ENCODE measurements around the gene NOTUM. TPM values are rescaled to one million over a fixed set of nuclear protein-coding genes. Genes with fewer than 3 reads are reported as not detected.
"Not testable (repeated sequence)": the region's sequence is repeated elsewhere in the genome, so short reads cannot be mapped to it uniquely, and the experiment has no call there.

Gene NOTUM
- polyA plus RNA-seq, 12 donors = 1.9 to 7.7 (median 3.5) TPM; not detected in 2

GRCh38 chr17:81924557-81925532, 36.1 kb downstream of the NOTUM start:
- DNase-seq = no peak

DNA sequence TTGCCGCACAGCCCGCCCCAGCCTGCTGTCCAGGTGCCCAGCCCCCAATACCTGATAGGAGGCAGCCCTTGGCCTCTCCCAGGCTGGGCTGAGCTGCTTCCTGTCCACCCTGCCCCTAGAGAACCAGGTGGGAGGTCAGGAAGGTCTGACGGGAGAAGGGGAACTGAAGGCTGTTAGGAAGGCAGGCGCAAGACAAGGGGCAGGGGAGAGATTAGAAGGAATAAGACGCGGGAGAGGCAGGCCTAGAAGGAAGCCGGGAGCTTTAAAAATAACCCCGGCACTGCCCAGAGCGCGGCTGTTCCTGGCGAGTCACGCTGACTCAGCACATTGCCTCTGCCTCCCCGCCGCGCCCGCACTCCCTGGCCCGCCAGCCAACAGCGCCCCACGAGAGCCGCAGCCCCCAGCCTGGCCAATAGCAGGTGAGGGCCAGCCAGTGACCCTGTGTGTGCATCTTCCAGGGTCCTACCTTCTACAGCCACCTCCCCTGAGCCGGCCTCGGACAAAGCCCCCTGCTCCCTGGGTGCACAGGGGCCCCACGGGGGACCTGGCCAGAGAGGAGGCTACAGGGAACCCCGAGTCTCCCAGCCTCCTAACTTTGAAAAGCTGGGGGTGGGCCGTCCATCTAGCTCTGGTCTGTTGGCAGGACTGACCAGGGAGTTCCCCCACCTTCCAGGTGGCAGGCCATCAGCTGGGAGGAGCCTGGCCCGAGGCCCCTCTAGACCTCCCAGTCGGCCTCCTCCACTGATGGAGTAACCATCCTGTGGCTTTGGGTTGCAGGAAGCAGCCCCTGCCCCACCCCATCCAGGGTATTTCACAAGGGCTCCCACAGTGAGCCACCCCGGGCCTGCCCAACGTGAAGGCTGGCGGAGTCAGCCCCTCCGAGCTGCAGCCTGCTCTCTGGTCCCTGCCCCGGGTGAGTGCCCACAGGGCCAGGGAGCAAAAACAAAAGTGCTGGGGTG, 37.4 kb downstream of the NOTUM start:
- DNase-seq = peak; percentile 44

DNA sequence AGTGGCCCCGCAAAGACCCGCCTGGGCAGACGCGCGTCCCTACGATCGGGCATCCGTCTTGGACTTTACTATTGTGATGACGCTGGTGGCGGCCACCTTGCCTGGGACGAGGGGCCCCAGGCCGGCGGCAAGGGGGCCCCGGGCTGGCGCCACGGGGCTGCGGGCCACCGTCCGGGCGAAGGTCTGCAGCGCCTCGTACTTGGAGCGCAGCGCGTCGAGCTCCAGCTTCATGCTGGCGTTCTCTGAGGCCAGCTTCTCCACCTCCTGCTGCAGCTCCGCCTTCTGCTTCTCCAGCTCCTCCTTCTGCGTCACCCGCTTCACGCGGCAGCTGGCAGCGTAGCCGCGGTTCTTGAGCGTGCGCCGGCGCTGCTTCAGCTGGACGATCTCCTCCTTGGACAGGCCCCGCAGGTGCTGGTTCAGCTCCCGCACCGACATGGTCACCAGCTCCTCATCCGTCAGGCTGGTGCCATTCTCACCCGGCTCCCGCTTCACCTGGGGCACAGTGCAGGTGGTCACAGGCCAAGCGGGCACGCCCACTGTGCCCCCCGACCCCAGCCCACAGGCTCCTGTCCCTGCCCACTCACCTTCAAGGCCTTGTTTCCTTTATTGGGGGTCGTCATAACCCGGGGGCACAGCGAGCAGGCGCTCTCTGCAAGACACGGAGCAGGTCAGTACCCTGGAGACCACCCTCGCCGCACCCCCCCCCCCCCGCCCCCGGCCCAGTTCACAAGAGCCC, 38.3 kb downstream of the NOTUM start:
- no peak for DNase-seq

- DNase-seq = no peak
Measured at GRCh38 chr17:81921996-81922565, 38.9 kb downstream of the NOTUM start.

GRCh38 chr17:81921537-81921862, 39.5 kb downstream of the NOTUM start:
- no peak for DNase-seq

GRCh38 chr17:81920612-81921536, 40.1 kb downstream of the NOTUM start:
- no peak for DNase-seq

DNA sequence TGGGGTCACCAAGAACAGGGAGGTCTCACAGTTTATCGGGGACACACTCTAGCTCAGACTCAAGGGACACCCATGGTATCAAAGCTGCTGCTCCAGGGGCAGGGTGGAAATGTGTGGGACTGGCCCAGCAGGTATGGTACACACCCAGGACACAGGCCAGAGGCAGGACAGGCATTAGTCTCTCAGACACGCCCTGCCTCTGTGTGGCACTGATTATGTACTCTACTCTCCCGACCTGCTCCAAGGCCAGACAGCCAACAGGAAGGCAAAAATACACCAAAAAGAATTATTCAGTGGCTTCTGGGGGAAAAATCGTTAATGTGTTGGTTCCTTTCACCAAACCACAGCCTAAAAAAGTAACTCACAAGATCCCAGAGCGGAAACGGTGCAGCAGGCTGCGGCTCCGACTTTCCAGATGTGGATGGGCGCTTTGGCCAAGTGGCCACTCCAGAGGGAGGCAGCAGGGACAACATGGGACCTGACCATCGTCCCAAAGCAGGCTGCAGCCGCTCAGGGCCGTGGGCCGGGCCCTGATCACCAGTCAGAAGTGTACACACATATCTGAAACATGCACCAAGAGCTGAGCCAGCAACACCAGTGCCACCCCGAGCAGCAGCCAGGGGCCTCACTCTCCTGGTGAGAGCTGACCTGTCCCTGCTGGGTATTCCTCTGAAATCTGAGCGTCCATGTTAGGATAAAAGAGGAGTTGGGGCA, 42.0 kb downstream of the NOTUM start:
- DNase-seq = no peak

DNA sequence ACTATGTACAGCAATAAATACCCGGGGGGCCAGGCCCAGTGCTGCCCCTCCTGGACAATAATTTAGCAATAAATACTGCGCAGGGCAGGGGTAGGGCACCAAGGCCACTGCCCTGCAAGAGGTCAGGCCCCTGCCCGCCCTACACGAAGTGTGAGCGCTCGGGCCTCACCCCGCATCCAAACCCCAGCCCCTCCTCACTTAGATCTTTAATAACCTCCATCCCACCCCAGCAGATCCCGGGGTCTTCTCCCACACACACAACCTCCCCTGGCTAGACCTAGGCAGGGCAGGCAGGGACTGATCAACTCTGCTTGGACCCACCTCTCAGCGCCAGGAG, 42.7 kb downstream of the NOTUM start:
- DNase-seq = not testable (repeated sequence)

GRCh38 chr17:81917565-81918332, 43.2 kb downstream of the NOTUM start, which contains the start of gene SIRT7:
Gene SIRT7 (minus strand): TSS chr17:81918176. CDS start chr17:81918131, 45 bp downstream.
- peak; percentile 80 for DNase-seq

DNA sequence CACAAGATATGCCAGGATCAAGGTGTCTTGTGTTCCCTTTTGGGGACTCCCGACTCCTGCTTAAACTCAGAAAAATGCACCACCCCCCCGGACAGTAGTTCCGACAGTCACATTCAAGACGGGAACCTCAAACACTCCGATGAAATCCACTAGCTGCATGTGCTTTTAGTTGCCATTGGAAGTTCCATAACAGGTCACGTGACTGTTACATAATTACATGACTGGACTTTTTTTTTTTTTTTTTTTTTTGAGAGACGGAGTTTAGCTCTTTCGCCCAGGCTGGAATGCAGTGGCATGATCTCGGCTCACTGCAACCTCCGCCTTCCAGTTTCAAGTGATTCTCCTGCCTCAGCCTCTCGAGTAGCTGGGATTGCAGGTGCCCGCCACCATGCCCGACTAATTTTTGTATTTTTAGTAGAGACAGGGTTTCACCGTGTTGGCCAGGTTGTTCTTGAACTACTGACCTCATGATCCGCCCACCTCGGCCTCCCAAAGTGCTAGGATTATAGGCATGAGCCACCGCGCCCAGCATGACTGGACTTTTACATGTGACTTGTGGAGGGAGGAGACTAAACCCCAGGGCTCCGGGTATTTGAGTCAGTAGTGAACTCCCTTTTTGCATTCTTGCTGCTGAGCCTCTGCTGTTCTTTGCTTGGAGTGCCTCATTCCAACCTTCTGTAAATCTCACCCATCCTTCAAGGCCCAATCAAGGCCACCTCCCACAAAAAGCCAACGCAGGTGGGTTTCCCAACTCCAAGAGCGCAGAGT, 44.6 kb downstream of the NOTUM start:
- no peak for DNase-seq

DNA sequence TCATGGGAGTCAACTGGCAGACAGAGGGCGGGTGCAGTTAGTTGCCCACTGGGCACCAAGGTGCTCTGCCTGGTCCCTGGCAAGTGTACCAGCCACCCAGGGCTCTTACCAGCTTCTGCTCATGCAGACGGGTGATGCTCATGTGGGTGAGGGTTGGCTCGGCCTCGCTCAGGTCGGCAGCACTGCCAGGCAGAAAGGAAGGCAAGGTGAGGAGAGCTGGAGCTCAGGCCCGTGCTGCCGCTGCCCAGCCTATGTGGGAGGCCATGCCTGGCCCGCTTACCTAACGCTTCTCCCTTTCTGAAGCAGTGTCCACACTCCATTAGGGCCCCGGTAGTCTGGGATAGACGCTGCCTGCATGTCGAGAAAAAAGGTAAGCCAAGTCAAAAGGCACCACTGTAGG, 45.7 kb downstream of the NOTUM start:
- DNase-seq = no peak

GRCh38 chr17:81914103-81914850, 46.7 kb downstream of the NOTUM start:
- DNase-seq = no peak

DNA sequence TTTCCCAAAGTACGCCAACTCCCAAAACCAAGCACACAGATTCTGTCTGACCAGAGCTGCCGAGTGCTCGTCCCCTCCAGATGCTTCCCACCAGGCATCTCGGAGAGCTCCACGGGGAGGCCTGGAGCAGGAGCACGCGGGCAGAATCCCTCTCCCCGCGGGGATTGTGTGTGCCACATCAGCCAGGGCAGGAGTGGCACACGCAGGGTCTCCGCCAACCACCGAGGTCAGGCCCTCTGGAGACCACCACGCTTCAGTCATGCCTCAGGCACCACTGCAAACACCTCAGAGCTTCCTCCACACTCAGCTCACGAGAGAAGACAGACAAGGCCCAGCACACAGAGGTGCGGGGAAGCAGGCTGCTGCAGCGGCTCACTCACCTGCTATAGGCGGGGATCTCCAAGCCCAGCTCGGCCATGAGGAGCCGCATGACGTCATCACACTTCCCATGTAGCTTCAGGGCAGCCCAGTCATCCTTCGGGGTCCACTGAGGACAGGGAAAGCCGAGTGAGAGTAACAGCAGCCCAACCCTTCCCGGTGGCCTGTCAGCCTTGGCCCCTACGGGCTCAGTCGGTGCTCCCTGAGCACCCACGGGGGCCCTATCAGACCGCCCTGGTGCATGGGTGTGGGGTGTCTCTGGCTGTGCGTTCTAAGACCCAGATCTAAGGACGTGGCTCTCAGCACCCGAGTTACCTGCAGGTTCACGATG, 47.4 kb downstream of the NOTUM start:
- DNase-seq = no peak

- DNase-seq = no peak
Measured at GRCh38 chr17:81912441-81913309, 48.3 kb downstream of the NOTUM start.

DNA sequence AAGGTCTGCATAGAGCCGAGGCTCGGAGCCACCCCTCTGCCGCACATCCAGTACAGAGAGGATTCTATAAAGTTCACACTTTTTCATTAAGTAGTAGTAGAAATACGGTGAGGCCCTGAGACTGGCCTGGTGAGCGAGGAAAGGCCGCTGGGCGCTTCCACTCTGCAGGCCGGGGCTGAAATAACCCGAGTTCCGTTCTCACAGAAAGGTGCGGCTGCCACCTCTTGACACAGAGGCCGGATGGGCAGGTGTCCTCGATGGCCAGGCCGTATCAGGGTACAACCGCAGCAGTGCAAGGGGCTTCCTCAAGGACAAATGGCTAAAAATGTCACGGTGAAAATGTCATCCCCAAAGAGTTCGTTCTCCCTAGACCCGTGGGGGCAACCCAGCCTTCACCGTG, 49.0 kb downstream of the NOTUM start:
- DNase-seq = no peak

Data from muscle of arm (tissue), 12 donors.